ENCODE results near the gene CLDN5.

Gene CLDN5

DNA sequence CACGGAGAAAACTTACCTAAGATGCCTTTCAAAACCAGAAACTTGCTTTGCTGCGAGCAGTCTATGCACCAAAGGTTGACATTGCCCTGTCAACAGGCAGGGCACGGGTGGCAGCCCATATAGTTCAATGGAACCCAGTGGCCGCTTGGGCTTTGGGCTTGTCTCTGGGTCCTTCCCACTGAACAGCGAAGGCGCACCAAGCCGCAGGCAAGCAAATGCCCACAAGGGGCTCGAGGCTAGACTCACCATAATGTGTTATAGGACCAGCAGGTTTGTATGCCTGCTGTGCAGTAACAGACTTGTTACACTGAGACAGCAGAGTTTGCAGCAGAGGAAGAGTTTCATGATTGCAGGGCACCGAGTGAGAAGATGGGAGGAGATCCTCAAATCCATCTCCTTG, 20.3 kb downstream of the CLDN5 start:
- H4K20me1 ChIP-seq (ENCODE audit: insufficient read depth, low read length): no peaks in the 10 kb centered on the region
- TF ChIP-seq EZH2phosphoT487 (IDR thresholded peaks at IDR 0.05; ENCODE audit: low read length): no peak
- TF ChIP-seq, protein P1, sequence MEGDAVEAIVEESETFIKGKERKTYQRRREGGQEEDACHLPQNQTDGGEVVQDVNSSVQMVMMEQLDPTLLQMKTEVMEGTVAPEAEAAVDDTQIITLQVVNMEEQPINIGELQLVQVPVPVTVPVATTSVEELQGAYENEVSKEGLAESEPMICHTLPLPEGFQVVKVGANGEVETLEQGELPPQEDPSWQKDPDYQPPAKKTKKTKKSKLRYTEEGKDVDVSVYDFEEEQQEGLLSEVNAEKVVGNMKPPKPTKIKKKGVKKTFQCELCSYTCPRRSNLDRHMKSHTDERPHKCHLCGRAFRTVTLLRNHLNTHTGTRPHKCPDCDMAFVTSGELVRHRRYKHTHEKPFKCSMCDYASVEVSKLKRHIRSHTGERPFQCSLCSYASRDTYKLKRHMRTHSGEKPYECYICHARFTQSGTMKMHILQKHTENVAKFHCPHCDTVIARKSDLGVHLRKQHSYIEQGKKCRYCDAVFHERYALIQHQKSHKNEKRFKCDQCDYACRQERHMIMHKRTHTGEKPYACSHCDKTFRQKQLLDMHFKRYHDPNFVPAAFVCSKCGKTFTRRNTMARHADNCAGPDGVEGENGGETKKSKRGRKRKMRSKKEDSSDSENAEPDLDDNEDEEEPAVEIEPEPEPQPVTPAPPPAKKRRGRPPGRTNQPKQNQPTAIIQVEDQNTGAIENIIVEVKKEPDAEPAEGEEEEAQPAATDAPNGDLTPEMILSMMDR (IDR thresholded peaks at IDR 0.05; ENCODE audit: low read length): no peak
- no peak for TF ChIP-seq EZH2 (optimal IDR thresholded peaks at IDR 0.05; ENCODE audit: low read depth, low read length)
- no peaks in the 10 kb centered on the region for H3F3A ChIP-seq (ENCODE audit: insufficient read depth, low read length)
- no peaks in the 10 kb centered on the region for H3K36me3 ChIP-seq (replicated peaks; ENCODE audit: insufficient read depth, low read length)
- no peaks in the 10 kb centered on the region for H3K79me2 ChIP-seq (ENCODE audit: low read length)
- H3K9me3 ChIP-seq (replicated peaks; ENCODE audit: insufficient read depth, low read length): no peaks in the 10 kb centered on the region
- H3K27ac ChIP-seq (ENCODE audit: low read length): no peak overlapping the region
- H3K9me2 ChIP-seq (replicated peaks; ENCODE audit: insufficient read depth, low read length): no peaks in the 10 kb centered on the region
- no peak overlapping the region for H3K4me2 ChIP-seq (ENCODE audit: low read depth, low read length)
- DNase-seq: no peak
- no peaks in the 10 kb centered on the region for H3K27me3 ChIP-seq (replicated peaks; ENCODE audit: insufficient read depth, low read length)
- H3K4me1 ChIP-seq (ENCODE audit: low read length): no peaks in the 10 kb centered on the region
- no peak overlapping the region for H2AFZ ChIP-seq (ENCODE audit: low read length)
- no peak overlapping the region for H3K4me3 ChIP-seq (ENCODE audit: low read length)
- no peak overlapping the region for H3K9ac ChIP-seq (ENCODE audit: low read length)

DNA sequence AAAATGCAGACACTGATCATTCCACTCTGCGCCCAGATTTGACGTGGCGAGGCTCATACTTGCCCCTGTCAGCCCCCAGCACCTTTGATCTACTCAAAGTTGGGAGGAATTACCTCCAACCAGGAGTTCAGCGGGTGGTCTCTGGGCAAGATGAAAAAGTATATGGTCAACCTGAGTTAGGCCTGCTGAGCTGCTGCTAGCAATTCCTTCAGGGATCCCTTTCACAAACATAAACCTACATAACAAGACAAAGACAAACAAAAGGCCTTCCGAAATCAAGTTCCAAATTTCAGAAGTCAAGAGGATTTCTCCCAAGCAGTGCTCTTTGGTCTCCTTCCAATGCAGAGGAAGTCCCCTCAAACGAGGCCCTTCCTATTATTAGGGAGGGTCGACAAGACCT, 20.8 kb downstream of the CLDN5 start:
- Histone ChIP-seq H3F3A (ENCODE audit: insufficient read depth, low read length) (no peaks in the 10 kb centered on the region), H3K4me3 (ENCODE audit: low read length) (no peak overlapping the region), H3K9me2 (replicated peaks; ENCODE audit: insufficient read depth, low read length) (no peaks in the 10 kb centered on the region), H3K4me2 (ENCODE audit: low read depth, low read length) (no peak overlapping the region), H3K9ac (ENCODE audit: low read length) (no peak overlapping the region), H3K4me1 (ENCODE audit: low read length) (no peaks in the 10 kb centered on the region), H2AFZ (ENCODE audit: low read length) (no peak overlapping the region), H3K27ac (ENCODE audit: low read length) (no peak overlapping the region), H4K20me1 (ENCODE audit: insufficient read depth, low read length) (no peaks in the 10 kb centered on the region), H3K36me3 (replicated peaks; ENCODE audit: insufficient read depth, low read length) (no peaks in the 10 kb centered on the region), H3K79me2 (ENCODE audit: low read length) (no peaks in the 10 kb centered on the region), H3K9me3 (replicated peaks; ENCODE audit: insufficient read depth, low read length) (no peaks in the 10 kb centered on the region), H3K27me3 (replicated peaks; ENCODE audit: insufficient read depth, low read length) (no peaks in the 10 kb centered on the region)
- no peak for DNase-seq
- TF ChIP-seq EZH2phosphoT487 (IDR thresholded peaks at IDR 0.05; ENCODE audit: low read length): no peak
- TF ChIP-seq EZH2 (optimal IDR thresholded peaks at IDR 0.05; ENCODE audit: low read depth, low read length): no peak
- TF ChIP-seq, protein P1 (IDR thresholded peaks at IDR 0.05; ENCODE audit: low read length): no peak

DNA sequence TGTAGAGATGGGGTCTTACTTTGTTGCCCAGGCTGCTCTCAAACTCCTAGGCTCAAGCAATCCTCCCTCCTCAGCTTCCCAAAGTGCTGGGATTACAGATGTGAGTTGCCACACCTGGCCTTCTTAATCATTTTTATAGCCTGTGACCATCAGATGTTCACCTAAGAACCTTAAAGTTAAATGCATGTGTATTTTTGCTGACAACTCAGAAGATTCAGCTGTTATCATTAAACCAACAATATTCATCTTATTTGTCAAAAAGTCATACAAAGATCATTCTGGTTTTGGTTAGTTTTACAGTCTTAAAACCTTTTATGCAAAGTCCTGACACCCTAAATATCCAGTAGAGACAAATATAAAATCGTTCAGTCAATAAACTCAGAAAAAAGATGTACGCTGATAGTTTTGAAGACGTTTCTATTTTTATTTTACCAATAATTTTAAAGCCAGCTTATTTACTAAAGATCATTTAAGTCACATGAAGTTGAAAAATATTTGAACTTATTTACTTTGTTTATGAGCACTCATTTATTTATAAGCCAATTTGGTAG, 22.2 kb downstream of the CLDN5 start:
- no peak for TF ChIP-seq EZH2phosphoT487 (IDR thresholded peaks at IDR 0.05; ENCODE audit: low read length)
- no peak for TF ChIP-seq EZH2 (optimal IDR thresholded peaks at IDR 0.05; ENCODE audit: low read depth, low read length)
- H2AFZ ChIP-seq (ENCODE audit: low read length): no peak overlapping the region
- no peaks in the 10 kb centered on the region for H3K79me2 ChIP-seq (ENCODE audit: low read length)
- H3K4me3 ChIP-seq (ENCODE audit: low read length): no peak overlapping the region
- H3F3A ChIP-seq (ENCODE audit: insufficient read depth, low read length): no peaks in the 10 kb centered on the region
- DNase-seq: no peak
- H3K9ac ChIP-seq (ENCODE audit: low read length): no peak overlapping the region
- no peak overlapping the region for H3K27ac ChIP-seq (ENCODE audit: low read length)
- no peaks in the 10 kb centered on the region for H3K4me1 ChIP-seq (ENCODE audit: low read length)
- H3K9me3 ChIP-seq (replicated peaks; ENCODE audit: insufficient read depth, low read length): no peaks in the 10 kb centered on the region
- H3K27me3 ChIP-seq (replicated peaks; ENCODE audit: insufficient read depth, low read length): no peaks in the 10 kb centered on the region
- no peaks in the 10 kb centered on the region for H3K9me2 ChIP-seq (replicated peaks; ENCODE audit: insufficient read depth, low read length)
- no peaks in the 10 kb centered on the region for H4K20me1 ChIP-seq (ENCODE audit: insufficient read depth, low read length)
- H3K36me3 ChIP-seq (replicated peaks; ENCODE audit: insufficient read depth, low read length): no peaks in the 10 kb centered on the region
- H3K4me2 ChIP-seq (ENCODE audit: low read depth, low read length): no peak overlapping the region

DNA sequence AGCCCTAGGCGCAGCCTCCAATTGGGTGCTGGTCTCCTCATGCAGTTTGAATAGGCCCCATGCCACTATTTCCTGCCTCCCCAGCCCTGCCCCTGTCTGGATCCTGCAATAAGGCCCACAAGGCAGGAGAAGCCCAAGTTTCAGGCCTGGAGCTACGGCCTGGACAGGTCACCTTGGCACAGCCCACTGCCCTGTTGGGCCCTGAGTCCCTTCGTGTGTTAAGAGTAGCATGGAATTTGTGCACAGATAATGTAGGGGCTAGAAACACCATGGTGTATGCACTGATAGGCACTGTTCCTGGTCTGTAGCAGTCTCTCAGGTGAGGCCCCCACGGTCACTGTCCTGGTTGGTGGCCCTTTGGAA, 24.3 kb downstream of the CLDN5 start:
- no peaks in the 10 kb centered on the region for H3K9me2 ChIP-seq (replicated peaks; ENCODE audit: insufficient read depth, low read length)
- 0 out of 2 replicates have a peak, but pooled peaks cover 3% of the 10 kb centered on the region for H3K36me3 ChIP-seq (replicated peaks; ENCODE audit: insufficient read depth, low read length)

More for the DNA sequence above, 24.3 kb downstream of the CLDN5 start:
- Histone ChIP-seq H3K4me3 (ENCODE audit: low read length) (no peak overlapping the region), H3K79me2 (ENCODE audit: low read length) (no peaks in the 10 kb centered on the region), H3K4me2 (ENCODE audit: low read depth, low read length) (no peak overlapping the region), H3F3A (ENCODE audit: insufficient read depth, low read length) (no peaks in the 10 kb centered on the region), H3K9ac (ENCODE audit: low read length) (no peak overlapping the region), H3K27me3 (replicated peaks; ENCODE audit: insufficient read depth, low read length) (no peaks in the 10 kb centered on the region), H3K9me3 (replicated peaks; ENCODE audit: insufficient read depth, low read length) (no peaks in the 10 kb centered on the region), H3K27ac (ENCODE audit: low read length) (no peak overlapping the region), H4K20me1 (ENCODE audit: insufficient read depth, low read length) (no peaks in the 10 kb centered on the region), H3K4me1 (ENCODE audit: low read length) (no peaks in the 10 kb centered on the region), H2AFZ (ENCODE audit: low read length) (no peak overlapping the region)
- no peak for DNase-seq
- no peak for TF ChIP-seq EZH2 (optimal IDR thresholded peaks at IDR 0.05; ENCODE audit: low read depth, low read length)
- TF ChIP-seq EZH2phosphoT487 (IDR thresholded peaks at IDR 0.05; ENCODE audit: low read length): no peak
- TF ChIP-seq, protein P1 (IDR thresholded peaks at IDR 0.05; ENCODE audit: low read length): no peak
